ENCODE measurements around the gene RNF103. TPM values are rescaled to one million over a fixed set of nuclear protein-coding genes. Genes with fewer than 3 reads are reported as not detected.

The RNF103 gene
- total RNA-seq, 4 donors from 2014 or later, result 36.9 to 60.4 (median 46.4) TPM

- Histone ChIP-seq H3K9me3 (no peaks in the 10 kb centered on the region), H3K36me3 (peaks cover 0 to 17% (median 12%) of the 10 kb centered on the region in 4 donors), H3K27ac (replicated peaks in 1 of 4) (peak overlapping the region; percentile 93 to 99 (median 96)), H3K27me3 (no peaks in the 10 kb centered on the region), H3K4me1 (peaks cover 25 to 39% (median 36%) of the 10 kb centered on the region in 4 donors), H3K4me3 (peak overlapping the region; percentile 68 to 89 (median 72))
- no peak for TF ChIP-seq CTCF (IDR thresholded peaks at IDR 0.05)
- no peak for TF ChIP-seq POLR2A (IDR thresholded peaks at IDR 0.05; ENCODE audit: low read depth)
- peak in 1 of 2 donors; percentile 2 for TF ChIP-seq POLR2AphosphoS5 (IDR thresholded peaks at IDR 0.05)
- DNase-seq (ENCODE audit: extremely low spot score), result no peak
- 2% methylated on average over 16 of the region's 56 CpGs for WGBS
- intact Hi-C loops (cut with DNase I), result loop anchor here (2.0 to 5.0 kb wide), 3 partner anchors 60 to 426 kb away; partner anchors contain the start of genes CHMP3, IMMT, KDM3A and MRPL35
Observed at GRCh38 chr2:86623043-86623493, 597 bp downstream of the RNF103 start.

GRCh38 chr2:86622519-86623042, 1.1 kb downstream of the RNF103 start:
- TF ChIP-seq POLR2A (IDR thresholded peaks at IDR 0.05; ENCODE audit: low read depth) (no peak), CTCF (IDR thresholded peaks at IDR 0.05) (no peak), EP300 (IDR thresholded peaks at IDR 0.05) (no peak), POLR2AphosphoS5 (IDR thresholded peaks at IDR 0.05) (peak in 1 of 2 donors; percentile 43)

GRCh38 chr2:86621280-86621943, 2.3 kb downstream of the RNF103 start:
- Histone ChIP-seq H3K27ac (replicated peaks in 1 of 4) (peak overlapping the region; percentile 93 to 99 (median 96)), H3K36me3 (peaks cover 0 to 32% (median 18%) of the 10 kb centered on the region in 4 donors), H3K9me3 (no peaks in the 10 kb centered on the region), H3K27me3 (no peaks in the 10 kb centered on the region), H3K4me3 (peak overlapping the region; percentile 68 to 89 (median 72)), H3K4me1 (peaks cover 36 to 55% (median 52%) of the 10 kb centered on the region in 4 donors)
- WGBS, result 3% methylated on average over 6 of the region's 6 CpGs
- TF ChIP-seq POLR2AphosphoS5 (IDR thresholded peaks at IDR 0.05), result no peak
- TF ChIP-seq CTCF (IDR thresholded peaks at IDR 0.05), result peak in 1 of 3 experiments; percentile 20
- DNase-seq (ENCODE audit: extremely low spot score), result no peak
- intact Hi-C loops (cut with DNase I), result loop anchor here (5.0 kb wide), 2 partner anchors 179 to 424 kb away; partner anchors contain the start of genes IMMT, KDM3A and MRPL35

More at GRCh38 chr2:86622519-86623042, 1.1 kb downstream of the RNF103 start:
- Histone ChIP-seq H3K9me3 (no peaks in the 10 kb centered on the region), H3K4me1 (peaks cover 26 to 44% (median 41%) of the 10 kb centered on the region in 4 donors), H3K27ac (replicated peaks in 1 of 4) (peak overlapping the region; percentile 93 to 99 (median 96)), H3K4me3 (peak overlapping the region; percentile 68 to 89 (median 72)), H3K36me3 (peaks cover 0 to 22% (median 12%) of the 10 kb centered on the region in 4 donors), H3K27me3 (no peaks in the 10 kb centered on the region)
- 0% methylated on average over 19 of the region's 29 CpGs for WGBS
- DNase-seq (ENCODE audit: extremely low spot score), result no peak
- intact Hi-C loops (cut with DNase I), result loop anchor here (2.0 to 5.0 kb wide), 3 partner anchors 60 to 425 kb away; partner anchors contain the start of genes CHMP3, IMMT, KDM3A and MRPL35

- Histone ChIP-seq H3K4me1 (peaks cover 44 to 68% (median 54%) of the 10 kb centered on the region in 4 donors), H3K27ac (replicated peaks in 1 of 4) (no peak overlapping the region), H3K9me3 (no peaks in the 10 kb centered on the region), H3K27me3 (no peaks in the 10 kb centered on the region), H3K4me3 (no peak overlapping the region), H3K36me3 (peaks cover 13 to 65% (median 41%) of the 10 kb centered on the region in 4 donors)
- intact Hi-C loops (cut with DNase I), result no loop called here
- TF ChIP-seq EP300 (IDR thresholded peaks at IDR 0.05) (no peak), POLR2AphosphoS5 (IDR thresholded peaks at IDR 0.05) (no peak), POLR2A (IDR thresholded peaks at IDR 0.05; ENCODE audit: low read depth) (no peak), CTCF (IDR thresholded peaks at IDR 0.05) (no peak)
- no peak for DNase-seq (ENCODE audit: extremely low spot score)
Observed at GRCh38 chr2:86617738-86618137, 5.9 kb downstream of the RNF103 start.

Data from esophagus muscularis mucosa (tissue), 4 donors.